ENCODE measurements around the gene FKBP15.

The FKBP15 gene

DNA sequence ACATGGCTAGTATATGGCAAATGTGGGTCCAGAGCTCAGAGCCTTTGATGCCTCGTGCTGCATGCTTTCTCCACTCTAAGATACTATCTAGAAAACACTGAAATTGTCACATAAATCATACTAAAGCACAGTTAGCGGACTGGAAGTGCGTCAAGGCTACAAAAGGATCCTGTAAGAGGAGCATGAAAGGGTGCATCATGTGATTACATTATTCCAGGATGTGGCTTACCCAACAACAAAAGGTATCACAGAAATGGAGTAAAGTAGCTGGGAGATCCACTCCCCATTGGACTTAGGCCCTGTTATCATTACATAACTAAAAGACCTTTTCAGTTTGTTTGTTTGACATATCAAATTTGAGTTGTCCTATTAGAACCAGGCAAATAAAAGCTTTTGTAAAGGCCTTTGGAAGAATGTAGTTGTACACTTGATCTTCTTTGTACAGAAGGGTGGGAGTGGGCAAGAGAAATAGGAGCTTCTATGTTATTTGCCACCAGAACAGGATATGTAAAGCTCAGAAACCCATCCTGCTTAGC is 7.1 kb upstream of the FKBP15 start:
- H3K79me2 ChIP-seq (ENCODE audit: insufficient read depth, low read depth) = no peaks in the 10 kb centered on the region
- no peak overlapping the region for H3K4me2 ChIP-seq
- TF ChIP-seq, protein P1, sequence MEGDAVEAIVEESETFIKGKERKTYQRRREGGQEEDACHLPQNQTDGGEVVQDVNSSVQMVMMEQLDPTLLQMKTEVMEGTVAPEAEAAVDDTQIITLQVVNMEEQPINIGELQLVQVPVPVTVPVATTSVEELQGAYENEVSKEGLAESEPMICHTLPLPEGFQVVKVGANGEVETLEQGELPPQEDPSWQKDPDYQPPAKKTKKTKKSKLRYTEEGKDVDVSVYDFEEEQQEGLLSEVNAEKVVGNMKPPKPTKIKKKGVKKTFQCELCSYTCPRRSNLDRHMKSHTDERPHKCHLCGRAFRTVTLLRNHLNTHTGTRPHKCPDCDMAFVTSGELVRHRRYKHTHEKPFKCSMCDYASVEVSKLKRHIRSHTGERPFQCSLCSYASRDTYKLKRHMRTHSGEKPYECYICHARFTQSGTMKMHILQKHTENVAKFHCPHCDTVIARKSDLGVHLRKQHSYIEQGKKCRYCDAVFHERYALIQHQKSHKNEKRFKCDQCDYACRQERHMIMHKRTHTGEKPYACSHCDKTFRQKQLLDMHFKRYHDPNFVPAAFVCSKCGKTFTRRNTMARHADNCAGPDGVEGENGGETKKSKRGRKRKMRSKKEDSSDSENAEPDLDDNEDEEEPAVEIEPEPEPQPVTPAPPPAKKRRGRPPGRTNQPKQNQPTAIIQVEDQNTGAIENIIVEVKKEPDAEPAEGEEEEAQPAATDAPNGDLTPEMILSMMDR (conservative IDR thresholded peaks at IDR 0.05; ENCODE audit: low read depth, low read length) = no peak
- H2AFZ ChIP-seq (ENCODE audit: low read depth) = no peak overlapping the region
- no peaks in the 10 kb centered on the region for H3K27me3 ChIP-seq (ENCODE audit: insufficient read depth, low read depth)
- H4K20me1 ChIP-seq (ENCODE audit: insufficient read depth) = no peaks in the 10 kb centered on the region
- no peak overlapping the region for H3K9ac ChIP-seq
- no peaks in the 10 kb centered on the region for H3K36me3 ChIP-seq (ENCODE audit: insufficient read depth)
- no peaks in the 10 kb centered on the region for H3K4me1 ChIP-seq (ENCODE audit: low read depth, poor library complexity, severe bottlenecking)
- H3K4me3 ChIP-seq (IDR thresholded peaks at IDR 0.05; ENCODE audit: insufficient read depth, low read depth, low read length) = no peak overlapping the region
- no peak overlapping the region for H3K27ac ChIP-seq

DNA sequence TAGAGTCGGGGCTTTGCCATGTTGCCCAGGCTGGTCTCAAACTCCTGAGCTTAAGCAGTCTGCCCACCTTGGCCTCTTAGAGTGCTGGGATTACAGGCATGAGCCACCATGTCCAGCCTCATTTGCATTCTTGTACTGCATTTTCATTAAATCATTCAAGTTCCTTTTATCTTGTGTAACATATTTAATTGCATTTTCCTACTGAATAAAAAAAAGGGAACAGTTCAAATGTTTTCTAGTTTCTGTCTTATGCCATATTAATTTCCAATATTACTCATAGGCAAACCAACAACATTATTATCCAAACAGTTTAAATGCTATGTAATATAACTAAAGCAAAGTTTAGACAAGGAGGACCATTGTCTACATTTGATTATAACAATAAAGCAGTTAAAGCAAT is 6.4 kb upstream of the FKBP15 start:
- Histone ChIP-seq H3K27me3 (ENCODE audit: insufficient read depth, low read depth) (no peaks in the 10 kb centered on the region), H3K79me2 (ENCODE audit: insufficient read depth, low read depth) (no peaks in the 10 kb centered on the region), H3K4me1 (ENCODE audit: low read depth, poor library complexity, severe bottlenecking) (peaks cover 5% of the 10 kb centered on the region), H3K4me2 (no peak overlapping the region), H4K20me1 (ENCODE audit: insufficient read depth) (no peaks in the 10 kb centered on the region), H3K4me3 (IDR thresholded peaks at IDR 0.05; ENCODE audit: insufficient read depth, low read depth, low read length) (no peak overlapping the region), H2AFZ (ENCODE audit: low read depth) (no peak overlapping the region), H3K9ac (no peak overlapping the region), H3K27ac (no peak overlapping the region), H3K36me3 (ENCODE audit: insufficient read depth) (no peaks in the 10 kb centered on the region)
- TF ChIP-seq, protein P1 (conservative IDR thresholded peaks at IDR 0.05; ENCODE audit: low read depth, low read length) = no peak

DNA sequence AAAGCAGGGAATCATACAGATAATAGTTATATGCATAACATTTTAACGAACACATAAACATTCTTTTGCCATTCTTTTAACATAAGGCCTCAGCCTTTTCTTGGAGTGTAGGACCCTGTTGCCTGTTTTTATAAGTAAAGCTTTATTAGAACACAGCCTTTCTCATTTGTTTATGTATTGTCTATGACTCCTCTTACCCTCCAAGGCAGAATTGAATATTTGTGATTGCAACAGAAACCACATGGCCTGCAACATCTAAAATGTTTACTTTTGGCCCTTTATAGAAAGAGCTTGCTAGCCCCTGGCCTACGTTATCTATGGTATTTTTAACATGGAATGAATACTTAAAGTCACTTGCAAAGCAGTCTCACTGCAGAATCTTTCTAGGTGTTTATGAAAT is 2.9 kb upstream of the FKBP15 start:
- Histone ChIP-seq H3K27ac (no peak overlapping the region), H3K27me3 (ENCODE audit: insufficient read depth, low read depth) (no peaks in the 10 kb centered on the region), H3K79me2 (ENCODE audit: insufficient read depth, low read depth) (peaks cover 21% of the 10 kb centered on the region), H3K9ac (no peak overlapping the region), H2AFZ (ENCODE audit: low read depth) (no peak overlapping the region), H3K4me1 (ENCODE audit: low read depth, poor library complexity, severe bottlenecking) (peaks cover 22% of the 10 kb centered on the region), H4K20me1 (ENCODE audit: insufficient read depth) (no peaks in the 10 kb centered on the region), H3K4me2 (no peak overlapping the region), H3K4me3 (IDR thresholded peaks at IDR 0.05; ENCODE audit: insufficient read depth, low read depth, low read length) (no peak overlapping the region), H3K36me3 (ENCODE audit: insufficient read depth) (no peaks in the 10 kb centered on the region)
- TF ChIP-seq, protein P1 (conservative IDR thresholded peaks at IDR 0.05; ENCODE audit: low read depth, low read length) = no peak

DNA sequence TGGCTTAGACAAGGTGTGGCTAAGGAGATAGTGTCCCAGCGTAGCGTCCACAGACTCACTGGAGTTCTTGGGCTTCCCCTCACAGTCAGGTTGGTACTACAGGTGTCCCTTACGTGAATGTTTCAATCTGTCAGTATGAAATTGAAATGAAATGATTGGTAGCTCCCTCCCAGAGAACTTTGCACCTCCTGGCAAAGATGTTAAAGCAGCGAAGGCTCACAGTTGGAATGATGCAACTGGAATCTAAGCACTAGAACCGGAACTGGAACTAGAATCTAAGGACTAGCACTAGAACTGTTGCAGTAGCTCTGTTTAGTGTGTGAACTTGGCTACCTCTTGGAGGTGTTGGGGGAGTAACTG is 1.4 kb upstream of the FKBP15 start:
- no peaks in the 10 kb centered on the region for H4K20me1 ChIP-seq (ENCODE audit: insufficient read depth)
- no peaks in the 10 kb centered on the region for H3K27me3 ChIP-seq (ENCODE audit: insufficient read depth, low read depth)
- TF ChIP-seq, protein P1 (conservative IDR thresholded peaks at IDR 0.05; ENCODE audit: low read depth, low read length) = no peak
- H3K4me1 ChIP-seq (ENCODE audit: low read depth, poor library complexity, severe bottlenecking) = peaks cover 25% of the 10 kb centered on the region
- H3K27ac ChIP-seq = no peak overlapping the region
- peak overlapping the region; percentile 17 for H3K4me3 ChIP-seq (IDR thresholded peaks at IDR 0.05; ENCODE audit: insufficient read depth, low read depth, low read length)
- no peak overlapping the region; the same call in 1 of the 2 replicates for H3K9ac ChIP-seq
- H3K36me3 ChIP-seq (ENCODE audit: insufficient read depth) = no peaks in the 10 kb centered on the region
- peak overlapping the region; percentile 89 for H3K4me2 ChIP-seq
- H2AFZ ChIP-seq (ENCODE audit: low read depth) = peak overlapping the region; percentile 76; the same call in 1 of the 2 replicates
- H3K79me2 ChIP-seq (ENCODE audit: insufficient read depth, low read depth) = peaks cover 30% of the 10 kb centered on the region
